Astrocyte of the cerebellum (primary cell): ENCODE data around the gene ANKDD1B.

Experiments
- DNase-seq: peaks from one replicate; pipeline ENCODE4 v3.0.0-alpha.2; 2011; ENCODE audit warnings: low read depth
- H3K4me3 ChIP-seq: 2 replicates; pipeline ENCODE4 v1.5.1; 2011; ENCODE audit warnings: mild to moderate bottlenecking, low read depth, low read length, moderate library complexity
- in situ Hi-C: cut with HindIII; loops from 2 replicates; pipeline ENCODE4 v1.10.0; 2017; ENCODE audit warnings: low sequenced_read_pairs
- TF ChIP-seq, protein P1 (sequence below): IDR thresholded peaks from 2 replicates; pipeline ENCODE4 v1.5.1; 2012; ENCODE audit warnings: low read length, low read depth, moderate library complexity, mild to moderate bottlenecking; ENCODE audit errors: missing control alignments

Gene ANKDD1B

DNA sequence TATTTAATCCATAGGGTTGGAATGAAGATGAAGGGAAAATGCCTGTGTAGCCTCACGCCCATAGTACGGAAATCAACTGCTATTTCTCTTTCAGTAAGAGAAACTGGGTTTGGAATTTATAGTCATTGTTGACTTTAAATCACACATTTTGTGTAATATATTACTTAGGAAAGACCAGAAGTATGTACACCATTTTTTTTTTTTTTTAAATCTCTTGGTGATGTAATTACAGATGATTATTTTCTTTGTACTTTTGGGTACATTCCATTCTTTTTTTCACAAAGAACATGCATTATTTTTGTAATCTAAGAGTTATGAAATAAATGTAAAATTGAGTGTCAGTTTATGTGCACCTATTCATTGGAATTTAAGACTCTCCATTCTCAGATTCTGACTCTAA is 60.3 kb downstream of the ANKDD1B start:
- in situ Hi-C loops = no loop called here
- TF ChIP-seq, protein P1, sequence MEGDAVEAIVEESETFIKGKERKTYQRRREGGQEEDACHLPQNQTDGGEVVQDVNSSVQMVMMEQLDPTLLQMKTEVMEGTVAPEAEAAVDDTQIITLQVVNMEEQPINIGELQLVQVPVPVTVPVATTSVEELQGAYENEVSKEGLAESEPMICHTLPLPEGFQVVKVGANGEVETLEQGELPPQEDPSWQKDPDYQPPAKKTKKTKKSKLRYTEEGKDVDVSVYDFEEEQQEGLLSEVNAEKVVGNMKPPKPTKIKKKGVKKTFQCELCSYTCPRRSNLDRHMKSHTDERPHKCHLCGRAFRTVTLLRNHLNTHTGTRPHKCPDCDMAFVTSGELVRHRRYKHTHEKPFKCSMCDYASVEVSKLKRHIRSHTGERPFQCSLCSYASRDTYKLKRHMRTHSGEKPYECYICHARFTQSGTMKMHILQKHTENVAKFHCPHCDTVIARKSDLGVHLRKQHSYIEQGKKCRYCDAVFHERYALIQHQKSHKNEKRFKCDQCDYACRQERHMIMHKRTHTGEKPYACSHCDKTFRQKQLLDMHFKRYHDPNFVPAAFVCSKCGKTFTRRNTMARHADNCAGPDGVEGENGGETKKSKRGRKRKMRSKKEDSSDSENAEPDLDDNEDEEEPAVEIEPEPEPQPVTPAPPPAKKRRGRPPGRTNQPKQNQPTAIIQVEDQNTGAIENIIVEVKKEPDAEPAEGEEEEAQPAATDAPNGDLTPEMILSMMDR = no peak
- no peak for DNase-seq
- no peak overlapping the region for H3K4me3 ChIP-seq

DNA sequence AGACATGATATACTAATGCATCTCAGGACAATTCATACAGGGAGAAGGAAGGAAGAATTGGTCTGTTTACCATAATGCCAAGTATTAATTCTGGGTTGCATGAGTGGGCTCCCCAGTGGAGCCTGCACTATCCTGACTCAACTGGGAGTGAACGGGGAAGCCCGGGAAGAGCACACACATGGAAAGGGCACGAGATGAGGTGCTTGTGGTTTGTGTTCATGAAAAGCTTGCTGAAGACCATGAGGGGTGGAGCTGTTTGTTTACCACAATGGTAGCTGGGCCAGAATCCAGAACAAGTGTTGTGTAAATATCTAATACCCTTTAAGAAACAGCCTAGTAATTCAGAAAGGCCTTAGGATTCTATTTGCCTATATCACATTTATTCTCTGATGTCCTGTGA is 61.4 kb downstream of the ANKDD1B start:
- H3K4me3 ChIP-seq = no peak overlapping the region
- in situ Hi-C loops = no loop called here
- DNase-seq = no peak
- TF ChIP-seq, protein P1 = no peak

GRCh38 chr5:75675783-75676182 is 64.5 kb downstream of the ANKDD1B start:
- TF ChIP-seq, protein P1 = no peak
- no peak overlapping the region for H3K4me3 ChIP-seq
- no peak for DNase-seq
- in situ Hi-C loops = no loop called here

GRCh38 chr5:75677607-75678006 is 66.4 kb downstream of the ANKDD1B start:
- TF ChIP-seq, protein P1 = no peak
- in situ Hi-C loops = no loop called here
- H3K4me3 ChIP-seq = no peak overlapping the region
- no peak for DNase-seq

- DNase-seq = no peak
- in situ Hi-C loops = no loop called here
- TF ChIP-seq, protein P1 = no peak
- no peak overlapping the region for H3K4me3 ChIP-seq
These were observed 66.9 kb downstream of the ANKDD1B start for GRCh38 chr5:75678155-75678554.

GRCh38 chr5:75681125-75681830 is 70.0 kb downstream of the ANKDD1B start:
- in situ Hi-C loops = no loop called here
- TF ChIP-seq, protein P1 = peak; percentile 35
- peak; percentile 33 for DNase-seq
- no peak overlapping the region for H3K4me3 ChIP-seq
